GM12878 (cell line): ENCODE measurements around the gene FIZ1. TPM values are rescaled to one million over a fixed set of nuclear protein-coding genes. Genes with fewer than 3 reads are reported as not detected.

ENCODE experiments used
- ATAC-seq: fragments of 200-7000 bp; cut with Tn5 transposase; 3 replicates; pipeline ENCODE4 v1.9.1; 2020; ENCODE audit warnings: mild to moderate bottlenecking, moderate library complexity
- BruUV-seq: library from RNA; stranded (reverse); fragments of 400-500 nt; replicated peaks from 2 replicates; lab custom pipeline; 2021; lab: Mats Ljungman, UMichigan
- CTCF ChIA-PET: fragments of 300-600 bp; sonication (Branson Sonifier 250); formaldehyde crosslinking; extraction: SDS; loops from one replicate; lab custom pipeline; 2021; ENCODE audit warnings: inconsistent platforms; lab: Yijun Ruan, JAX
- POLR2A ChIA-PET: fragments of 350-600 bp; formaldehyde crosslinking; extraction: SDS; loops from one replicate; lab custom pipeline; 2021; ENCODE audit warnings: inconsistent platforms; lab: Charles Lee
- RAD21 ChIA-PET: fragments of 300-600 bp; sonication (Branson Sonifier 250); formaldehyde crosslinking; loops from one replicate; lab custom pipeline; 2023; ENCODE audit warnings: antibody characterized with exemption; ENCODE audit not compliant: unreplicated experiment; lab: Charles Lee
- SMC1A ChIA-PET: fragments of 300-600 bp; sonication (Branson Sonifier 250); formaldehyde crosslinking; loops from one replicate; lab custom pipeline; 2023; ENCODE audit not compliant: unreplicated experiment, uncharacterized antibody; lab: Charles Lee
- DNase-seq: peaks from one replicate; pipeline ENCODE4 v3.0.0-alpha.2; 2011; ENCODE audit warnings: low read depth, low spot score
- FAIRE-seq: peaks from 3 replicates; lab custom pipeline; 2011; peaks lifted over from hg19 to GRCh38; lab: Jason Lieb, UNC
- H2AFZ ChIP-seq: 2 replicates; pipeline ENCODE4 v1.6.0; 2011; ENCODE audit warnings: low read depth, low read length, control low read depth; ENCODE audit not compliant: control insufficient read depth
- H3K27ac ChIP-seq: 2 replicates; pipeline ENCODE4 v1.5.1; 2011; ENCODE audit warnings: control low read depth; ENCODE audit not compliant: control insufficient read depth, insufficient read depth
- H3K27me3 ChIP-seq, 2 experiments: replicated peaks in 1 of 2; 2 replicates each; pipeline versions ENCODE4 v1.6.0 to v1.6.1; 2011; ENCODE audit warnings: low read length in 1 of 2; ENCODE audit not compliant: control insufficient read depth in 2 of 2, insufficient read depth in 2 of 2
- H3K36me3 ChIP-seq, 2 experiments: 2 replicates each; pipeline ENCODE4 v1.5.1; 2011; ENCODE audit warnings: low read length in 1 of 2; ENCODE audit not compliant: control insufficient read depth in 2 of 2, insufficient read depth in 2 of 2
- H3K4me1 ChIP-seq: 2 replicates; pipeline ENCODE4 v1.6.1; 2011; ENCODE audit warnings: mild to moderate bottlenecking, low read length, moderate library complexity, mixed read lengths; ENCODE audit not compliant: control insufficient read depth, insufficient read depth
- H3K4me2 ChIP-seq: 2 replicates; pipeline ENCODE4 v1.6.0; 2011; ENCODE audit warnings: control low read depth; ENCODE audit not compliant: control insufficient read depth, insufficient read depth
- H3K4me3 ChIP-seq: fragments of 200-600 bp; sonication (generic); 2 replicates; pipeline ENCODE4 v1.5.1; 2016
- H3K79me2 ChIP-seq: 2 replicates; pipeline ENCODE4 v1.6.0; 2011; ENCODE audit warnings: low read length; ENCODE audit not compliant: control insufficient read depth, insufficient read depth
- H3K9ac ChIP-seq: 2 replicates; pipeline ENCODE4 v1.8.0; 2011; ENCODE audit warnings: low read length, control low read depth, mixed read lengths; ENCODE audit not compliant: control insufficient read depth, insufficient read depth
- H3K9me3 ChIP-seq: replicated peaks from 3 replicates; pipeline ENCODE4 v1.5.1; 2011; ENCODE audit warnings: mild to moderate bottlenecking, low read length; ENCODE audit not compliant: control insufficient read depth, insufficient read depth
- H4K20me1 ChIP-seq: 2 replicates; pipeline ENCODE4 v1.6.0; 2011; ENCODE audit not compliant: control insufficient read depth, insufficient read depth
- EGR1 ChIP-seq, 2 experiments: IDR thresholded peaks; 1 replicate in 1 of 2; 2 replicates in 1 of 2; pipeline ENCODE4 v1.6.1; 2011 to 2012; ENCODE audit warnings: low read depth in 2 of 2, low read length in 2 of 2, borderline replicate concordance in 1 of 2, mild to moderate bottlenecking in 1 of 2, moderate library complexity in 1 of 2
- GATAD2B ChIP-seq: fragments of 450-650 bp; conservative IDR thresholded peaks from 2 replicates; pipeline ENCODE4 v1.6.1; 2017; ENCODE audit warnings: low read depth, mild to moderate bottlenecking, moderate library complexity
- HDAC6 ChIP-seq: fragments of 200-600 bp; sonication (generic); IDR thresholded peaks from one replicate; pipeline ENCODE4 v1.8.0; 2017; ENCODE audit warnings: antibody characterized with exemption; ENCODE audit not compliant: unreplicated experiment
- KDM1A ChIP-seq: fragments of 200-600 bp; sonication (generic); IDR thresholded peaks from 2 replicates; pipeline ENCODE4 v1.6.1; 2016; ENCODE audit warnings: borderline replicate concordance
- NFYA ChIP-seq: IDR thresholded peaks from 2 replicates; pipeline ENCODE4 v1.6.1; 2011; ENCODE audit warnings: low read depth, mild to moderate bottlenecking, low read length, improper control_type of control experiment, borderline replicate concordance
- NFYB ChIP-seq: IDR thresholded peaks from 2 replicates; pipeline ENCODE4 v1.6.1; 2011; ENCODE audit warnings: low read depth, mild to moderate bottlenecking, low read length, improper control_type of control experiment, moderate library complexity; ENCODE audit not compliant: insufficient read depth
- RAD21 ChIP-seq: IDR thresholded peaks from 2 replicates; pipeline ENCODE4 v1.6.1; 2011; ENCODE audit warnings: mild to moderate bottlenecking, low read depth, low read length, moderate library complexity; ENCODE audit not compliant: insufficient read depth
- SPI1 ChIP-seq: IDR thresholded peaks from 2 replicates; pipeline ENCODE4 v1.6.1; 2011; ENCODE audit warnings: low read depth, mild to moderate bottlenecking, low read length, moderate library complexity, borderline replicate concordance; ENCODE audit not compliant: insufficient read depth
- STAT3 ChIP-seq: IDR thresholded peaks from 2 replicates; pipeline ENCODE4 v1.6.1; 2011; ENCODE audit warnings: low read depth, low read length, improper control_type of control experiment
- SUPT20H ChIP-seq: IDR thresholded peaks from 2 replicates; pipeline ENCODE4 v1.6.1; 2011; ENCODE audit warnings: low read depth, mild to moderate bottlenecking, low read length, moderate library complexity, borderline replicate concordance; ENCODE audit not compliant: control insufficient read depth
- WGBS: methylation state at CpG from one replicate; pipeline ENCODE4 v1.1.6; 2016; ENCODE audit warnings: low lambda C conversion rate; ENCODE audit not compliant: insufficient replicate concordance, insufficient coverage; ENCODE audit errors: missing lambda C conversion rate; 5-methylcytosine and 5-hydroxymethylcytosine counted together
- in situ Hi-C: fragments of 300-500 bp; cut with MboI; formaldehyde crosslinking; loops from 9 replicates; pipeline ENCODE4 v1.14.3; 2018; ENCODE audit warnings: mixed read lengths
- intact Hi-C: fragments of 100-400 bp; cut with micrococcal nuclease; formaldehyde crosslinking; loops from one replicate; pipeline ENCODE4 v1.14.2; 2022; ENCODE audit not compliant: unreplicated experiment
- polyA plus RNA-seq, 11 experiments: library from polyadenylated mRNA; depleted of rRNA in 4 of 11; unstranded in 6 of 11; stranded (reverse) in 5 of 11; fragments of >200 nt; fragmentation: Nextera tagmentation in 4 of 11; fragmentation: Illumina TruSeq in 1 of 11; extraction: Ambion mirVana in 4 of 11; extraction: Trizol in 1 of 11; gene quantifications; 1 replicate in 1 of 11; 2 replicates in 10 of 11; pipeline versions ENCODE4 v1.2.1 to v1.2.3, GENCODE V29; 2011 to 2016; ENCODE audit warnings: inconsistent platforms in 2 of 11, missing spikeins in 2 of 11, low read depth in 1 of 11
- total RNA-seq, 4 experiments: library from RNA; depleted of rRNA in 3 of 4; stranded (reverse); fragments of >200 nt in 3 of 4; fragmentation: Illumina TruSeq in 1 of 4; extraction: Trizol in 1 of 4; gene quantifications; 2 replicates each; pipeline versions ENCODE4 v1.2.1 to v1.2.3, GENCODE V29; 2013 to 2021
- TF ChIP-seq, protein P1 (sequence below): fragments of 450-650 bp; IDR thresholded peaks from 2 replicates; pipeline ENCODE4 v1.6.1; 2017; ENCODE audit warnings: mild to moderate bottlenecking, low read depth, inconsistent platforms; ENCODE audit not compliant: poor library complexity, severe bottlenecking
- TF ChIP-seq, protein P2 (sequence below): fragments of 450-650 bp; IDR thresholded peaks from 2 replicates; pipeline ENCODE4 v1.6.1; 2017; ENCODE audit warnings: antibody characterized with exemption, mild to moderate bottlenecking, moderate library complexity
- TF ChIP-seq, protein P3 (sequence below): fragments of 450-650 bp; formaldehyde crosslinking; IDR thresholded peaks from 2 replicates; pipeline ENCODE4 v1.5.0; 2022; ENCODE audit warnings: mild to moderate bottlenecking, missing genetic modification characterization

FIZ1 gene
- total and polyA plus RNA-seq, 10 of the 15 experiments (the other 5 are each of a cell fraction or from before 2014, with no cell fraction given): 0.60 to 16.8 (median 4.2) TPM

DNA sequence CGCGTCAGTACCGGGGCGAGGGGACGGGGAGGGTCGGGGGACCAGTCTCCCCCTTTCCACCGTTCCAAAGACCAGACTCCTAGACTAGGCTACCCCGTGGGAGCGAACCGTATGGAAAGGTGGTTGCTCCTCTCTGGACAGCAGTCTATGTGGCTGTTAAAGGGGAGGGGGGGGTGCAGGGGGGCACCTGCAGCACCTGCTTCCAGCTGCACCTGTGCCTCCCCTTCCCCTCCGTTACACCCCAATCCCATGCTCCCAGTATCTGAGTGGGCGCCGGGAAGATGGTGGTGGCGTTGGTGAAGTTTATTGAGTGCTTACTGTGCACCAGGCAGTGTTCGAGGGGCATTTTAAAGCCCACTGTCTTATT, 1.3 kb upstream of the FIZ1 start:
- ATAC-seq: no peak
- POLR2A ChIA-PET: interaction anchor here (0.6 to 1.4 kb wide), 4 partner anchors 33 to 71 kb away, joined by 4 to 8 read pairs (median 6); no protein-coding TSS in a partner anchor
- Histone ChIP-seq H3K9me3 (no peaks in the 10 kb centered on the region; the same call in 2 of the 3 replicates), H3K27ac (peak overlapping the region; percentile 99), H3K4me2 (peak overlapping the region; percentile 96), H3K27me3 (no peaks in the 10 kb centered on the region), H3K36me3 (peaks cover 0 to 1% of the 10 kb centered on the region in 2 experiments; a peak in 1 of 4 replicates), H4K20me1 (no peaks in the 10 kb centered on the region), H3K4me1 (peaks cover 10% of the 10 kb centered on the region; the same call in 1 of the 2 replicates), H2AFZ (peak overlapping the region; percentile 30; the same call in 1 of the 2 replicates), H3K79me2 (peaks cover 10% of the 10 kb centered on the region), H3K4me3 (peak overlapping the region; percentile 88), H3K9ac (peak overlapping the region; percentile 95)
- SMC1A ChIA-PET: interaction anchor here (0.6 to 2.3 kb wide), 3 partner anchors 32 to 141 kb away, joined by 3 to 16 read pairs (median 4); no protein-coding TSS in a partner anchor
- FAIRE-seq: no peak
- in situ Hi-C loops: no loop called here
- intact Hi-C loops: loop anchor here (5.0 kb wide), 1 partner anchor 42 kb away; the partner anchor contains the start of genes ZNF580 and ZNF581
- RAD21 ChIA-PET: interaction anchor here (1.4 kb wide), 1 partner anchor 10 kb away, joined by 4 read pairs; no protein-coding TSS in a partner anchor
- no peak for DNase-seq
- CTCF ChIA-PET: interaction anchor here (1.0 to 2.3 kb wide), 3 partner anchors 30 to 54 kb away, joined by 3 to 11 read pairs (median 6); partner anchors contain the start of gene U2AF2
- whole genome bisulfite sequencing: 11% methylated on average over 9 of the region's 15 CpGs
- BruUV-seq: no TSS peak
- no peak for TF ChIP-seq RAD21
- TF ChIP-seq, protein P1, sequence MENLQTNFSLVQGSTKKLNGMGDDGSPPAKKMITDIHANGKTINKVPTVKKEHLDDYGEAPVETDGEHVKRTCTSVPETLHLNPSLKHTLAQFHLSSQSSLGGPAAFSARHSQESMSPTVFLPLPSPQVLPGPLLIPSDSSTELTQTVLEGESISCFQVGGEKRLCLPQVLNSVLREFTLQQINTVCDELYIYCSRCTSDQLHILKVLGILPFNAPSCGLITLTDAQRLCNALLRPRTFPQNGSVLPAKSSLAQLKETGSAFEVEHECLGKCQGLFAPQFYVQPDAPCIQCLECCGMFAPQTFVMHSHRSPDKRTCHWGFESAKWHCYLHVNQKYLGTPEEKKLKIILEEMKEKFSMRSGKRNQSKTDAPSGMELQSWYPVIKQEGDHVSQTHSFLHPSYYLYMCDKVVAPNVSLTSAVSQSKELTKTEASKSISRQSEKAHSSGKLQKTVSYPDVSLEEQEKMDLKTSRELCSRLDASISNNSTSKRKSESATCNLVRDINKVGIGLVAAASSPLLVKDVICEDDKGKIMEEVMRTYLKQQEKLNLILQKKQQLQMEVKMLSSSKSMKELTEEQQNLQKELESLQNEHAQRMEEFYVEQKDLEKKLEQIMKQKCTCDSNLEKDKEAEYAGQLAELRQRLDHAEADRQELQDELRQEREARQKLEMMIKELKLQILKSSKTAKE: no peak
- no peak for TF ChIP-seq EGR1 (IDR thresholded peaks at IDR 0.05; ENCODE audit: borderline replicate concordance in 1 of 2, low read depth in 2 of 2, low read length in 2 of 2)
- TF ChIP-seq KDM1A: no peak
- TF ChIP-seq SPI1: no peak
- TF ChIP-seq GATAD2B: no peak
- TF ChIP-seq, protein P2, sequence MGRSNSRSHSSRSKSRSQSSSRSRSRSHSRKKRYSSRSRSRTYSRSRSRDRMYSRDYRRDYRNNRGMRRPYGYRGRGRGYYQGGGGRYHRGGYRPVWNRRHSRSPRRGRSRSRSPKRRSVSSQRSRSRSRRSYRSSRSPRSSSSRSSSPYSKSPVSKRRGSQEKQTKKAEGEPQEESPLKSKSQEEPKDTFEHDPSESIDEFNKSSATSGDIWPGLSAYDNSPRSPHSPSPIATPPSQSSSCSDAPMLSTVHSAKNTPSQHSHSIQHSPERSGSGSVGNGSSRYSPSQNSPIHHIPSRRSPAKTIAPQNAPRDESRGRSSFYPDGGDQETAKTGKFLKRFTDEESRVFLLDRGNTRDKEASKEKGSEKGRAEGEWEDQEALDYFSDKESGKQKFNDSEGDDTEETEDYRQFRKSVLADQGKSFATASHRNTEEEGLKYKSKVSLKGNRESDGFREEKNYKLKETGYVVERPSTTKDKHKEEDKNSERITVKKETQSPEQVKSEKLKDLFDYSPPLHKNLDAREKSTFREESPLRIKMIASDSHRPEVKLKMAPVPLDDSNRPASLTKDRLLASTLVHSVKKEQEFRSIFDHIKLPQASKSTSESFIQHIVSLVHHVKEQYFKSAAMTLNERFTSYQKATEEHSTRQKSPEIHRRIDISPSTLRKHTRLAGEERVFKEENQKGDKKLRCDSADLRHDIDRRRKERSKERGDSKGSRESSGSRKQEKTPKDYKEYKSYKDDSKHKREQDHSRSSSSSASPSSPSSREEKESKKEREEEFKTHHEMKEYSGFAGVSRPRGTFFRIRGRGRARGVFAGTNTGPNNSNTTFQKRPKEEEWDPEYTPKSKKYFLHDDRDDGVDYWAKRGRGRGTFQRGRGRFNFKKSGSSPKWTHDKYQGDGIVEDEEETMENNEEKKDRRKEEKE: no peak
- TF ChIP-seq STAT3: no peak
- TF ChIP-seq HDAC6: no peak
- no peak for TF ChIP-seq NFYB
- TF ChIP-seq NFYA: no peak
- TF ChIP-seq SUPT20H: no peak
- TF ChIP-seq, protein P3, sequence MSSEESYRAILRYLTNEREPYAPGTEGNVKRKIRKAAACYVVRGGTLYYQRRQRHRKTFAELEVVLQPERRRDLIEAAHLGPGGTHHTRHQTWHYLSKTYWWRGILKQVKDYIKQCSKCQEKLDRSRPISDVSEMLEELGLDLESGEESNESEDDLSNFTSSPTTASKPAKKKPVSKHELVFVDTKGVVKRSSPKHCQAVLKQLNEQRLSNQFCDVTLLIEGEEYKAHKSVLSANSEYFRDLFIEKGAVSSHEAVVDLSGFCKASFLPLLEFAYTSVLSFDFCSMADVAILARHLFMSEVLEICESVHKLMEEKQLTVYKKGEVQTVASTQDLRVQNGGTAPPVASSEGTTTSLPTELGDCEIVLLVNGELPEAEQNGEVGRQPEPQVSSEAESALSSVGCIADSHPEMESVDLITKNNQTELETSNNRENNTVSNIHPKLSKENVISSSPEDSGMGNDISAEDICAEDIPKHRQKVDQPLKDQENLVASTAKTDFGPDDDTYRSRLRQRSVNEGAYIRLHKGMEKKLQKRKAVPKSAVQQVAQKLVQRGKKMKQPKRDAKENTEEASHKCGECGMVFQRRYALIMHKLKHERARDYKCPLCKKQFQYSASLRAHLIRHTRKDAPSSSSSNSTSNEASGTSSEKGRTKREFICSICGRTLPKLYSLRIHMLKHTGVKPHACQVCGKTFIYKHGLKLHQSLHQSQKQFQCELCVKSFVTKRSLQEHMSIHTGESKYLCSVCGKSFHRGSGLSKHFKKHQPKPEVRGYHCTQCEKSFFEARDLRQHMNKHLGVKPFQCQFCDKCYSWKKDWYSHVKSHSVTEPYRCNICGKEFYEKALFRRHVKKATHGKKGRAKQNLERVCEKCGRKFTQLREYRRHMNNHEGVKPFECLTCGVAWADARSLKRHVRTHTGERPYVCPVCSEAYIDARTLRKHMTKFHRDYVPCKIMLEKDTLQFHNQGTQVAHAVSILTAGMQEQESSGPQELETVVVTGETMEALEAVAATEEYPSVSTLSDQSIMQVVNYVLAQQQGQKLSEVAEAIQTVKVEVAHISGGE: no peak
